NB4 (cell line): ENCODE data around the gene CD2AP.

Experiments
- DNase-seq: peaks from one replicate; pipeline ENCODE4 v3.0.0; 2010; ENCODE audit warnings: low read depth
- H3K4me3 ChIP-seq: one replicate; pipeline ENCODE4 v1.5.1; 2011; ENCODE audit warnings: mild to moderate bottlenecking, low read depth, low read length, moderate library complexity
- CTCF ChIP-seq: IDR thresholded peaks from one replicate; pipeline ENCODE4 v1.5.1; 2012; ENCODE audit warnings: low read depth, low read length
- MAX ChIP-seq: IDR thresholded peaks from 2 replicates; pipeline ENCODE4 v1.6.1; 2011; ENCODE audit warnings: low read depth, low read length
- MYC ChIP-seq: IDR thresholded peaks from 2 replicates; pipeline ENCODE4 v1.6.1; 2011; ENCODE audit warnings: low read depth, low read length
- POLR2A ChIP-seq: IDR thresholded peaks from 2 replicates; pipeline ENCODE4 v1.6.1; 2011; ENCODE audit warnings: mild to moderate bottlenecking; ENCODE audit not compliant: insufficient read length; ENCODE audit errors: extremely low read depth

The CD2AP gene

GRCh38 chr6:47495954-47496545, 18.5 kb downstream of the CD2AP start:
- H3K4me3 ChIP-seq: no peak overlapping the region
- no peak for DNase-seq
- TF ChIP-seq POLR2A: no peak
- no peak for TF ChIP-seq MAX
- no peak for TF ChIP-seq CTCF
- no peak for TF ChIP-seq MYC

GRCh38 chr6:47496935-47497579, 19.5 kb downstream of the CD2AP start:
- no peak for DNase-seq
- TF ChIP-seq MAX (no peak), MYC (no peak), CTCF (no peak)
- H3K4me3 ChIP-seq: no peak overlapping the region

- H3K4me3 ChIP-seq: no peak overlapping the region
- TF ChIP-seq CTCF: no peak
- TF ChIP-seq MAX: no peak
- TF ChIP-seq POLR2A: no peak
- no peak for TF ChIP-seq MYC
- DNase-seq: no peak
These were observed 25.3 kb downstream of the CD2AP start for GRCh38 chr6:47502920-47503319.

- DNase-seq: no peak
- H3K4me3 ChIP-seq: no peak overlapping the region
- no peak for TF ChIP-seq CTCF
- TF ChIP-seq POLR2A: no peak
- no peak for TF ChIP-seq MAX
- TF ChIP-seq MYC: no peak
These were observed 32.3 kb downstream of the CD2AP start for GRCh38 chr6:47509937-47510336.

GRCh38 chr6:47512872-47513271, 35.3 kb downstream of the CD2AP start:
- TF ChIP-seq MAX: no peak
- TF ChIP-seq POLR2A: no peak
- TF ChIP-seq MYC: no peak
- no peak for TF ChIP-seq CTCF
- no peak overlapping the region for H3K4me3 ChIP-seq
- DNase-seq: peak; percentile 3
